Large intestine (tissue), 12 donors: Measurements from ENCODE around the gene COPS2. TPM values are rescaled to one million over a fixed set of nuclear protein-coding genes. Genes with fewer than 3 reads are reported as not detected.

Source experiments
- DNase-seq, 2 donors: peaks; one replicate each; pipeline versions ENCODE4 v3.0.0 to v3.0.0-alpha.2; 2013
- H3K27ac ChIP-seq: one replicate; pipeline ENCODE4 v1.5.1; 2013; ENCODE audit warnings: low read length
- H3K27me3 ChIP-seq: 2 replicates; pipeline ENCODE4 v1.6.1; 2013; ENCODE audit warnings: low read length; ENCODE audit not compliant: control insufficient read depth, insufficient read depth
- H3K36me3 ChIP-seq: 2 replicates; pipeline ENCODE4 v1.6.1; 2013; ENCODE audit warnings: low read length; ENCODE audit not compliant: control insufficient read depth, insufficient read depth
- H3K4me1 ChIP-seq: one replicate; pipeline ENCODE4 v1.6.1; 2013; ENCODE audit warnings: low read length; ENCODE audit not compliant: control insufficient read depth, insufficient read depth
- H3K4me3 ChIP-seq: one replicate; pipeline ENCODE4 v1.5.1; 2013; ENCODE audit warnings: low read length
- H3K9me3 ChIP-seq: one replicate; pipeline ENCODE4 v1.6.1; 2013; ENCODE audit warnings: mild to moderate bottlenecking, low read depth, low read length, moderate library complexity; ENCODE audit not compliant: control insufficient read depth
- WGBS: methylation state at CpG from one replicate; pipeline ENCODE4 v1.1.5; 2013; ENCODE audit warnings: low lambda C conversion rate; ENCODE audit not compliant: insufficient coverage; 5-methylcytosine and 5-hydroxymethylcytosine counted together
- long read RNA-seq, 11 donors: transcript quantifications; one replicate each; lab custom pipeline, GENCODE V29; 2026
- polyA plus RNA-seq: library from polyadenylated mRNA; unstranded; fragments of 120-200 nt; gene quantifications from one replicate; pipeline ENCODE4 v1.2.1, GENCODE V29; 2013

COPS2 gene
- 93.9 TPM for polyA plus RNA-seq
- long read RNA-seq, donor 1, full-length matches to known transcripts = 10 of 10 reads
- long read RNA-seq, donor 1, partial matches to known transcripts = 0 of 10 reads
- long read RNA-seq, donor 1, other reads (novel, unspliced or antisense) = 0 of 10 reads
- long read RNA-seq, donor 2, full-length matches to known transcripts = 24 of 36 reads
- long read RNA-seq, donor 2, partial matches to known transcripts = 12 of 36 reads
- long read RNA-seq, donor 2, other reads (novel, unspliced or antisense) = 0 of 36 reads
- long read RNA-seq, donor 3 = 0 reads
- long read RNA-seq, donor 4 = 0 reads
- long read RNA-seq, donor 5, full-length matches to known transcripts = 17 of 17 reads
- long read RNA-seq, donor 5, partial matches to known transcripts = 0 of 17 reads
- long read RNA-seq, donor 5, other reads (novel, unspliced or antisense) = 0 of 17 reads
- long read RNA-seq, donor 6, full-length matches to known transcripts = 19 of 19 reads
- long read RNA-seq, donor 6, partial matches to known transcripts = 0 of 19 reads
- long read RNA-seq, donor 6, other reads (novel, unspliced or antisense) = 0 of 19 reads
- long read RNA-seq, donor 7, full-length matches to known transcripts = 11 of 11 reads
- long read RNA-seq, donor 7, partial matches to known transcripts = 0 of 11 reads
- long read RNA-seq, donor 7, other reads (novel, unspliced or antisense) = 0 of 11 reads
- long read RNA-seq, donor 8, full-length matches to known transcripts = 20 of 20 reads
- long read RNA-seq, donor 8, partial matches to known transcripts = 0 of 20 reads
- long read RNA-seq, donor 8, other reads (novel, unspliced or antisense) = 0 of 20 reads
- long read RNA-seq, donor 9, full-length matches to known transcripts = 26 of 39 reads
- long read RNA-seq, donor 9, partial matches to known transcripts = 8 of 39 reads
- long read RNA-seq, donor 9, other reads (novel, unspliced or antisense) = 5 of 39 reads
- long read RNA-seq, donor 10, full-length matches to known transcripts = 30 of 47 reads
- long read RNA-seq, donor 10, partial matches to known transcripts = 17 of 47 reads
- long read RNA-seq, donor 10, other reads (novel, unspliced or antisense) = 0 of 47 reads
- long read RNA-seq, donor 11, full-length matches to known transcripts = 11 of 11 reads
- long read RNA-seq, donor 11, partial matches to known transcripts = 0 of 11 reads
- long read RNA-seq, donor 11, other reads (novel, unspliced or antisense) = 0 of 11 reads

DNA sequence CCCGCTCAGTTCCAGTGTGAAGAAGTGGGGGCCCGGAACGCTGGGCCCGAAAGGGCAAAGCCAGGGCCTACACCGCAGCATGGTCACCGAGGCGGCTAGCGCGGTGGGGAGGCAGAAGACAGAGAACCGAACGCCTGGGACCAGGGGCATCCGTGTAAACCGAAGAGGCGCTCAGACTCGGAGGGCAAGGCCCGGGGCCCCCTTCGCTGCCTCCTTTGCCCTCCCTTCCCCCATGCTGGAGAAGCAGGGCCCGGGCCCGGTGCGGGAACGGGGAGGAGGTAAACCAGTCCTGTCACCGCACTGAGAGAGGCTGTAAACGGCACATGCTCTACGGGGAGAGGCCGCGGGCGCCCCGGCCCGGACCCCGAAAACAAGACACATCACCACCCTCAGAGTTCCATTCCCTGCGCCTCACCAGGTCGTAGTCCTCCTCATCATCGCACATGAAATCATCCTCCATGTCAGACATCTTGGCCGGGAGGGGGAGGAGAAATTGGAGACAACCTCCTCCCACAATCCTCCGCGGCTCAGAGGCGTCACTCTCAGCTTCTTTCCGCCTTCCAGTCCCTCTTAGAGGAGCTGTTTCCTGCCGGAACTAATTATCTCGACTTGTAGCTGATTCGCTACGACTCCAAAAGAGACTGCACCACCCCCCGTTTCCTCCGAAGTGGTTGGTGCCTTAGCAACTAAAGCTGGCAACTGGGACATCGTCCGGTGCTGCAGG, at the start of gene COPS2:
COPS2 (minus strand) TSS at position 490 of the 724 bp plus-strand sequence; CDS start at position 469, 21 bp downstream.
- Histone ChIP-seq H3K4me3 (peak within 1 kb of the TSS; percentile 83), H3K36me3 (no peaks in the 10 kb centered on the region), H3K27me3 (no peaks in the 10 kb centered on the region), H3K9me3 (no peaks in the 10 kb centered on the region), H3K27ac (peak within 1 kb of the TSS; percentile 80), H3K4me1 (peaks cover 4% of the 10 kb centered on the region)
- peak; percentile 97 to 99 for DNase-seq
- WGBS = no CpG with 5 or more reads among the region's 46 CpGs

DNA sequence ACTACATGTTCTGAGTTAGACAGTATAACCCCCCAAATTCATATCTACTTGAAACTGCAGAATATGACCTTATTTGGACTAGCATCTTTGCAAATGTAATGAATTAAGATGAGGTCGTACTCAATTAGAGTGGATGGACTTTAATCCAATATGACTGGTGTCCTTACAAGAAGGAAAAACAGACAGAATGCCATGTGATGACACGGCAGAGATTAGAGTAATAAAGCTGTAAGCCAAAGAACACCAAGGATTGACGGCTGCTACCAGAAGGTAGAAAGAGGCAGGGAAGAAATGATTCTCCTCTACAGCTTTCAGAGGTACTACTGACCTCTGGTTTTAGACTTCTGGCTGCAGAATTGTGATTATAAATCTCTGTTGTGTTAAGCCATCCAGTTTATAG, 44.9 kb upstream of the COPS2 start:
- no peaks in the 10 kb centered on the region for H3K27me3 ChIP-seq
- H3K4me3 ChIP-seq = no peak overlapping the region
- H3K4me1 ChIP-seq = no peaks in the 10 kb centered on the region
- no peak overlapping the region for H3K27ac ChIP-seq
- H3K9me3 ChIP-seq = no peaks in the 10 kb centered on the region
- peak in 1 of 2 donors; percentile 29 for DNase-seq
- H3K36me3 ChIP-seq = peaks cover 6% of the 10 kb centered on the region
- 31% methylated on average over 2 of the region's 3 CpGs for WGBS

DNA sequence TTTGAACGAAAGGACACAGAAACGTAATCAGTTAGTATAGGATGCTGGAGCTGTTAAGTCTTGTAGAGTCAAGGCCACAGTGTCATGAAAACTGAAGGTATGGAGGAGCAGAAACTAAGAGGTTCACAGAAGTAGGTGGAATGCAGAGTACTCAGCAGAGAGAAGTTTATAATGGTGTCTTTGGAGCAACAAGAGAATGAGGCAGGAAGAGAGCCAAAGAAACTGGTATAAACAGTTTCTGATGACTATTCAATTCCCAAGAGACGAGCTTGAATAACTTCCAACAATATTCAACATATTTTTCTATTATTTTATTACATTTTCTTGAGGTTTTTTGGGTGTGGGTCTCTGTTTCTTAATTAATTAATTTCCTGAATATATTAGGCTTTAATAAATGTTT, 44.3 kb upstream of the COPS2 start:
- no peaks in the 10 kb centered on the region for H3K27me3 ChIP-seq
- no CpG with 5 or more reads among the region's 3 CpGs for WGBS
- H3K4me1 ChIP-seq = no peaks in the 10 kb centered on the region
- no peak overlapping the region for H3K4me3 ChIP-seq
- no peak overlapping the region for H3K27ac ChIP-seq
- peaks cover 6% of the 10 kb centered on the region for H3K36me3 ChIP-seq
- no peak for DNase-seq
- H3K9me3 ChIP-seq = no peaks in the 10 kb centered on the region

DNA sequence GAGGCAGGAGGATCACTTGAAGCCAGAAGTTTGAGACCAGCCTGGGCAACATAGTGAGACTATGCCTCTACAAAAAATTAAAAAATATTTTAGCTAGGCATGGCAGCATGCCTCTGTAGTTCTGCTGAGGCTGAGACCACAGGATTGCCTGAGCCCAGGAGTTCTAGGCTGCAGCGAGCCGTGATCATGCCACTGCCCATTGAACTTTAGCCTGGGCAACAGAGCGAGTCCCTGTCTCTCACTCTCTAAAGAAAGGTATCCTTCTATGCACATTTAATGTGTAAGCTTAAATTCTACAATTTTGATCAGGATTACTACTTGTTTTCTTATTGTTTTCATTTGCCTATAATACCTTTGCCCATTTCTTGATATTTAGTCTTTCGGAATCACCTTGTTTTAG, 41.5 kb upstream of the COPS2 start:
- no peak for DNase-seq
- no peak overlapping the region for H3K27ac ChIP-seq
- no peaks in the 10 kb centered on the region for H3K36me3 ChIP-seq
- H3K9me3 ChIP-seq = no peaks in the 10 kb centered on the region
- no peak overlapping the region for H3K4me3 ChIP-seq
- 100% methylated on average over 1 of the region's 4 CpGs for WGBS
- no peaks in the 10 kb centered on the region for H3K4me1 ChIP-seq
- H3K27me3 ChIP-seq = no peaks in the 10 kb centered on the region

DNA sequence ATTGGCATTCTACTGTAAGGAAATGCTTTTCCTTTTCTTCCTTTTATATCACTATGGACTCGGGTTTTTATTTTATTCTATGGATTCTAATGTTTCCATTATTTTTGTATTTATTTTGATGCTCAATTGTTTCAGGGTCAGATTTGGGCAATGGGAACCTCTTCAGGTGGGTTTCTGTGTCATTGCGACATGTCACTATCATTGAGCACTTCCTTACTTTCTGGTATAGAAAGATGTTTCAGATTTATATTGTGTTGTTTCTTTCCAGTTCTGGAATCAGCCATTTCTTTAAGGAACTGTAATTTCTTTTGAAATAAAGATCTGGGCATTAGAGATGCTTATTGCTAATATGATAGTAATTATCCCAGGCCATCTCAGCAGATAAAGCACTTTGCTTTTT, 36.5 kb upstream of the COPS2 start:
- no peaks in the 10 kb centered on the region for H3K4me1 ChIP-seq
- WGBS = 100% methylated on average over 1 of the region's 2 CpGs
- no peak for DNase-seq
- no peak overlapping the region for H3K27ac ChIP-seq
- H3K4me3 ChIP-seq = no peak overlapping the region
- H3K27me3 ChIP-seq = no peaks in the 10 kb centered on the region
- H3K9me3 ChIP-seq = no peaks in the 10 kb centered on the region
- no peaks in the 10 kb centered on the region for H3K36me3 ChIP-seq

DNA sequence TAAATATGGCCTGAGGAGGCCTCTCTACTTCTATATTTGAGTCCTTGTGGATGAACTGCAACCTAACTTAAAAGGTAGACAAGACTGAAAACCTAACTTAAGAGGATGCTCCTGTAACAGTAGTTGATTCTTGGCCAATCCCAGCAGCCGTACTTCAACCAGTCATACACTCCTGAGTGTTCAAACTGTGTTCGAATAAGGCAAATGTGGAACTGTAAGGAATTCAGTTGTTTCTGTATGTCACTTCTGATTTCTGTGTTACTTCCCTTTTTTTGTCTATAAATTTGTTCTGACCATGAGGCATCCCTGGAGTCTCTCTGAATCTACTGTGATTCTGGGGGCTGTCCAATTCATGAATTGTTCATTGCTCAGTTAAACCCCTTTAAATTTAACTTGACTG, 35.2 kb upstream of the COPS2 start:
- H3K27me3 ChIP-seq = no peaks in the 10 kb centered on the region
- H3K36me3 ChIP-seq = no peaks in the 10 kb centered on the region
- H3K4me1 ChIP-seq = no peaks in the 10 kb centered on the region
- H3K27ac ChIP-seq = no peak overlapping the region
- no peak overlapping the region for H3K4me3 ChIP-seq
- H3K9me3 ChIP-seq = no peaks in the 10 kb centered on the region
- no CpG with 5 or more reads among the region's 2 CpGs for WGBS
- DNase-seq = no peak

DNA sequence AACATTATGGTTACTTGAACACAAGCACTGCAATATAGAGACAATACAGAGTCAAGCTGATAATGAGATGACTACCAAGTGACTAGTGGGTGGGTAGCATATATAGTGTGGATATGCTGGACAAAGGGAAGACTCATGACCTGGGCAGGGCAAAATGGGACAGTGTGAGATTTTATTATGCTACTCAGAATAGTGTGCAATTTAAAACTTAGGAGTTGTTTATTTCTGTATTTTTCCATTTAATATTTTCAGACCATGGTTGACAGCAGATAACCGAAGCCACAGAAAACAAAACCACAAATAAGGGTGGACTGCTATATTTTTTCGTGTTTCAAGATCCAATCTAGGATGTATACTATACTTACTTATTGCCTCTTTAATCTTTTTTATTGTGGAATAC, 34.2 kb upstream of the COPS2 start:
- H3K36me3 ChIP-seq = no peaks in the 10 kb centered on the region

DNA sequence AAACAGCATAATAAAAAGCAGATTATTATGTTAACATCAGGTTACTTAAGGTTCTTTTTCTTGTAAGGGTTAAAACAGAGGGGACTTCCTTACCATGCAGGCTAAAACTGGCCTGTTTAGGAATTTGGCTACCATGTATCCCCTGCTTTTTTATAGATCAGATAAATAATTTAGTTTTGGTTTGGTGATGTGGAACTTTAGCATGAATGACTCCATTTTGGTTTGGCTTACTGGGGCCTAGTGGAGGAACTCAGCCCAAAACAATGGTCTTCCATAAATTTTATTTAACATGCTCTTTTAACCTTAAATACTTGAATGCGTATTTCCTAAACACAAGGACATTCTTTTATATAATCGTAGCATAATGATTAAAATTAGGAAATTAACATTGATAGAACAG, 33.5 kb upstream of the COPS2 start:
- no peak overlapping the region for H3K4me3 ChIP-seq
- no peak for DNase-seq
- WGBS = 100% methylated on average over 2 of the region's 2 CpGs
- no peaks in the 10 kb centered on the region for H3K9me3 ChIP-seq
- H3K4me1 ChIP-seq = no peaks in the 10 kb centered on the region
- no peaks in the 10 kb centered on the region for H3K27me3 ChIP-seq
- no peak overlapping the region for H3K27ac ChIP-seq
- no peaks in the 10 kb centered on the region for H3K36me3 ChIP-seq

More for the DNA sequence above, 34.2 kb upstream of the COPS2 start:
- no peaks in the 10 kb centered on the region for H3K27me3 ChIP-seq
- H3K27ac ChIP-seq = no peak overlapping the region
- DNase-seq = no peak
- no peaks in the 10 kb centered on the region for H3K9me3 ChIP-seq
- no peak overlapping the region for H3K4me3 ChIP-seq
- H3K4me1 ChIP-seq = no peaks in the 10 kb centered on the region
- WGBS = 100% methylated on average over 2 of the region's 2 CpGs

DNA sequence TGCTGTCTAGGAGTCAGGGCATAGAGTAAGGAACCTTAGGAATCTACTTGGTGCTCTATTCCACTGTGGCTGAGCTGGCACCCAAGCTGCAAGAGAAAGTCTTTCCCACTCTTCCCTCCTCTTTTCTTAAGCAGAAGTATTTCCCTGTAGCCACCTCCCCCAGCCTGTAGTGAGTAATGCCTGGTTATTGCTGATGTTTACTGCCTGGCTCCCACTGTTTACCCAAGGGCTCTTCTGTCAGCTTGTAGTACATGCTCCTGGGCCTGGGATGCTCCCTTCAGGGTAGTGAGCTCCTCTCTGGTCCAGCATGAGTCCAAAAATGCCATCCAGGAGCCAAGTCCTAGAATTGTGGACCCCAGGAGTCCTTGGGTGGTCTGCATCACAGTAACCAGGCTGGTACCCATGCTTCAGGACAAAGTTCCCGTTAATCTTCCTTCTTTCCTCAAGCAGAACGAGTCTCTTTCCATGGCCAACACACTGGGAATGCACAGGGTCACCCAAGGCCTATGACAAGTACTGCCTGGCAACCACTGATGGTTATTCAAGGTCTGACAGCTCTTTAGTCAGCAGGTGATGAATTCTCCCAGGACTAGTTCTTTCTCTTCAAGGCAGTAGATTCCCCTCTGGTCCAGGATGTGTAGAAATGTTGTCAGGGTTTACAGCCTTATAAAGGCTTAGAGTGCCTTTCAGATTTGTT, 32.3 kb upstream of the COPS2 start:
- no peaks in the 10 kb centered on the region for H3K9me3 ChIP-seq
- no peaks in the 10 kb centered on the region for H3K36me3 ChIP-seq
- DNase-seq = no peak
- H3K4me1 ChIP-seq = no peaks in the 10 kb centered on the region
- WGBS = 100% methylated on average over 1 of the region's 2 CpGs
- no peak overlapping the region for H3K4me3 ChIP-seq
- H3K27ac ChIP-seq = no peak overlapping the region
- no peaks in the 10 kb centered on the region for H3K27me3 ChIP-seq
